ENCODE results near the gene USP32.
"Not testable (repeated sequence)": the region's sequence is repeated elsewhere in the genome, so short reads cannot be mapped to it uniquely, and the experiment has no call there.

Gene USP32

DNA sequence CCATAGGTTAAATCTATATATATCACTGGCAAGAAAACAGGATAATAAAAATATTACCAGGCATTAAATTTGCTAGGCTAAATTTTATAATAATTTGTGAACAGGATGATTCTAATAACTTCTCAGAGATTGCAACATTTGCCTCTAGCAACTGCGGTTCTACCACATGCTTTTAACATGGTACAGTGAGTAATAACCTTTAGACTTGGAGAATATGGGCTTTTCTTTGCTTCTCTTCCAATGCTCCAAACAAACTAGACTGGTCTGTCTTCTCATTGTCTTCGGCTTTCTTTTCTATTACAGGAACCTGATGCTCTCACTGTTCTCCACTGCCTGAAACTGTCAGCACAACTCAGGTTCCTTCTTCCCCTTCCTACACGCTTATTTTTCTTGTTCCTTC is 161.6 kb downstream of the USP32 start:
- no peak for DNase-seq (ENCODE audit: low read depth)

- no peak for DNase-seq (ENCODE audit: low read depth)
Observed at GRCh38 chr17:60229188-60229802, 162.6 kb downstream of the USP32 start.

DNA sequence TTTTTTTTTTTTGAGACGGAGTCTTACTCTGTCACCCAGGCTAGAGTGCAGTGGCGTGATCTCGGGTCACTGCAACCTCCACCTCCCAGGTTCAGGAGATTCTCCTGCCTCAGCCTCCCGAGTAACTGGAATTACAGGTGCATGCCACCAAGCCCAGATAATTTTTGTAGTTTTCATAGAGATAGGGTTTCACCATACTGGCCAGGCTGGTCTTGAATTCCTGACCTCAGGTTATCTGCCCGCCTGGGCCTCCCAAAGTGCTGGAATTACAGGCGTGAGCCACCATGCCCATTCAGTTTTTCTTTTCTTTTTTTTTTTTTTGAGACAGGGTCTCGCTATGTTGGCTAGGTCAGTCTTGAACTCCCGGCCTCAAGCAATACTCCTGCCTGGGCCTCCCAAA is 164.7 kb downstream of the USP32 start:
- not testable (repeated sequence) for DNase-seq (ENCODE audit: low read depth)

- no peak for DNase-seq (ENCODE audit: low read depth)
Observed at GRCh38 chr17:60224064-60224463, 167.9 kb downstream of the USP32 start.

DNA sequence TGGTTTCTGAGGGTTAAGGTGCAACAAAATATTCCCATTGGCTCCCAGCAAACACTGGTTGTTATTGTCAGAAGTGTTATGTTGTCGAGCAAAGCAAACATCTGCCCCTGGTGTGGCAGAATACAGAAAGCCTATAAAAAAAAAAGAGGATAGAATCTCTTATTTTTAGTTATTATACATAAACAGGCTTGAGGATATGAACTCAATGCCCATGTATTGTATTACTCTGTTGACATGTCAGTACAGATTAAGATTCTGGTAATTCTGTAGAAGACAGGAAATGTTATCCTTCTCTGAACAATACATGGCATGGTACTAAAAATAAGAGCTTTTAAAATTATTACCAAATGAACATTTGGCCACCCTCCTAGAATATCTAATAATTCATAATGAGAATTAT is 168.5 kb downstream of the USP32 start:
- DNase-seq (ENCODE audit: low read depth), result no peak

DNA sequence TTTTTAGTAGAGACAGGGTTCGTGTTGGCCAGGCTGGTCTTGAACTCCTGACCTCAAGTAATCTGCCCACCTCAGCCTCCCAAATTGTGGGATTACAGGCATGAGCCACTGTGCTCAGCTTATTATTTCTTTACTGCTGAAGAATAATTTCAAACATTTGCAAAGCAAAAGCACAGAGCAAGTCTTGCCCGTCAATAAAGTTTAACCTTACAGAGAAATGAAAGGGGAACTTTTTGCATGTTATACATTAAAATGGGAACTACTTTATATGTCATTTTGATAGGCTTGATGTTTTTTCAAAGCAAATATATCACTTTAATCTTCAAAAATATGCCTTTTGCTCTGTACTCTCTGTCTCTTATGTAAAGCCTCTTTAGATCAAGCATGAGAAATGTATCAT is 173.2 kb downstream of the USP32 start:
- DNase-seq (ENCODE audit: low read depth), result not testable (repeated sequence)

DNA sequence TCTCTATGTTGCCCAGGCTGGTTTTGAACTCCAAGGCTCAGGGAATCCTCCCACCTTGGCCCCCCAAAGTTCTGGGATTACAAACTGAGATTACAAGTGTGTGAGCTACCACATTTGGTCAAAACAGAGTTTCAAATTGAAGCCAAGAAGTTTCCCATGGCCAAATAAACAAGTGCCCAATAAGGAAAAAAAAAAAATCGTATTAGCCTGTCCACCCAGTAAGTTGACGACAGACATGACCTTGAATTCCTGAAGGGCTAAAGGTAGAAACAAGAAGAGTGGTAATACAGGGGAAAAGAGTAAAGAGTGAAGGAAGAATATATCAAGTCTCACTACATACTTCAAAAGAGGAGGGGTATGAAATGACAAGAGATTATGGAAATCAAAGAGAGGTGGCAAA is 176.0 kb downstream of the USP32 start:
- DNase-seq (ENCODE audit: low read depth), result not testable (repeated sequence)

- not testable (repeated sequence) for DNase-seq (ENCODE audit: low read depth)
Observed at GRCh38 chr17:60211282-60211681, 180.7 kb downstream of the USP32 start.

DNA sequence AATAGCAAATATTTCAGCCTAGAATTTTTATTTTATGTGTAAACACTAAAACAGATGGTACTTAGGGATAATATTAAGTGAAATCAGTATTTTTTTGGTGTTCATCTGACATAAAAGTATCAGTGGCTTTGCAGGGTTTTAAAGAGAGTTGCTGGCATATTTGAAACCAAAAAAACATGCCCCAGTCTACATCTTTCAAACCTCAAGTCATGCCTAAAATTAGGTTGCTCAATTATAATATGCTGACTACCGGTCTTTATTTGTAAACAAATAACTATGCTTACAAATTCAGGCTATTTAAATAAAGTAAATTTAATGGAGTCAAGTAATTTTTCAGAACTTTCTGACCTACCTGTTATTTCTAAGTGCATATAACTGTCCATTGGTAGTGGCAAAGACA is 183.6 kb downstream of the USP32 start:
- not testable (repeated sequence) for DNase-seq (ENCODE audit: low read depth)

DNA sequence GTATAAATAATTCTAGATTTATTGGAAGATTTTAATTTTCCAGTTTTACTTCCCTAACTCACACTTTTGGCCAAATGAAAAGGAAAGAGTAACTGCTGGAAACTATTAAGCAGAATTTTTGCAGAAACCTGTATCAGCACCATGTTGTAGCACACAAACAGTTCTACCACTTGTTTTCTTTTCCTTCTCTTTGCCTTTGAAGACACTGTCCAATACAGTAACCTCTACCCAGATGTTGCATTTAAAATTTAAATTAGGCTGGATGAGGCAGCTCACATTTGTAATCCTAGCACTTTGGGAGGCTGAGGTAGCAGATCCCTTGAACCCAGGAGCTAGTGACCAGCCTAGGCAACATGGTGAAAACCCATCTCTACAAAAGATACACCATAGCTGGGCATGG is 186.2 kb downstream of the USP32 start:
- DNase-seq (ENCODE audit: low read depth), result not testable (repeated sequence)

GRCh38 chr17:60198630-60199029 is 193.3 kb downstream of the USP32 start:
- not testable (repeated sequence) for DNase-seq (ENCODE audit: low read depth)

GRCh38 chr17:60194141-60194540 is 197.8 kb downstream of the USP32 start:
- not testable (repeated sequence) for DNase-seq (ENCODE audit: low read depth)

GRCh38 chr17:60193482-60193881 is 198.5 kb downstream of the USP32 start:
- DNase-seq (ENCODE audit: low read depth), result no peak

DNA sequence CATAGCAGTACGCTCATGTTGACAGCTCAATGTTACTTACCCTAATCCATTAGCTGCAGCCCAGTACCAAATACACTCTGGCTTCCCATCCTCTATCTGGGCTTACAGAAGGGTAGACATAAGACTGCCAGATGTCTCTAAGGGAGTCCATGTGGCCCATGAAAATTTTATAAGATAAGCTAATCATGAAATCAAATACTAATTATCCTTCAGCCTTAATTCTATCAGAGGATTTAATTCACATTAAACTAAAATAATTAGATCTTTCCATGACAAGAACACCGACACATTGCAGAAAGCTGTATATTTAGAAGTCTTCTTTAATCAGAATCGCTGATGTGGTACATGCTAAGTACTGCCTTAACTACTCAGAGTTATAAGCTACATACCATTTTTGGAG is 198.9 kb downstream of the USP32 start:
- DNase-seq (ENCODE audit: low read depth), result not testable (repeated sequence)

DNA sequence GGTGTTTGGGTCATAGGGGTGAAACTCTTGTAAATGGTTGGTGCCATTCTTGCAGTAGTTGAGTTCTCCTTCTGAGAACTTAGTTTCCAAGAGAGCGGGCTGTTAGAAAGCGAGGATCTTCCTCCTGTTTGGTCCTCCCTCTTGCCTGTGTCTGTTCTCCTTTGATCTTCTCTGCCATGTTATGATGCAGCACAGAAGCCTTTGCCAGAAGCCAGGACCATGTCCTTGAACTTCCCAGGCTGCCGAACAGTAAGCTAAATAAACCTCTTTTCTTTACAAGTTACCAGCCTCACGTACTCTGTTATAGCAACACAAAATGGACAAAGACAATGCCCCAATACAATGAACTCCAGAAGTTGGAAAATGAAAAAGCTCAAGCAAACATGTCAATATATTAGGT is 201.9 kb downstream of the USP32 start:
- not testable (repeated sequence) for DNase-seq (ENCODE audit: low read depth)

DNA sequence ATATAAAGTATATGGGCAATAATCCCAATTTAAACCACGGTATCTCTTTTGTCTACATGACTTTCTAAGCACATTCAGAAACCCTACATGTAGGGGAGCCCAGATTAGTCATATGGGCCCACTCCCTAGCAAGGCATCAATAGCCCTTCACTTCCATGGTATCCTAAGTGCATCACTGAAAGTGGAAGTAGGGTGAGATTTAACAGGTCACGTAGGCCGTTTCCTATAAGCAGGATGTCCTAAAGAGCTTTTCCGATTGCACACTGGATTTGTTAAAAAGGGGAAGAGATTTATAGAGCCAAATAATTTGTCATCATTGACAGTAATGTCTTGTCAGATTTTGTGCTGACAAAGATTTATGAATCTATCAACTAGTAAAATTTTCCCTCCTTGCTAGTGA is 203.2 kb downstream of the USP32 start:
- no peak for DNase-seq (ENCODE audit: low read depth)

GRCh38 chr17:60186846-60187745 is 204.8 kb downstream of the USP32 start:
- DNase-seq (ENCODE audit: low read depth), result not testable (repeated sequence)

GRCh38 chr17:60186372-60186771 is 205.6 kb downstream of the USP32 start:
- DNase-seq (ENCODE audit: low read depth), result not testable (repeated sequence)

GRCh38 chr17:60180380-60180779 is 211.6 kb downstream of the USP32 start:
- DNase-seq (ENCODE audit: low read depth), result not testable (repeated sequence)

DNA sequence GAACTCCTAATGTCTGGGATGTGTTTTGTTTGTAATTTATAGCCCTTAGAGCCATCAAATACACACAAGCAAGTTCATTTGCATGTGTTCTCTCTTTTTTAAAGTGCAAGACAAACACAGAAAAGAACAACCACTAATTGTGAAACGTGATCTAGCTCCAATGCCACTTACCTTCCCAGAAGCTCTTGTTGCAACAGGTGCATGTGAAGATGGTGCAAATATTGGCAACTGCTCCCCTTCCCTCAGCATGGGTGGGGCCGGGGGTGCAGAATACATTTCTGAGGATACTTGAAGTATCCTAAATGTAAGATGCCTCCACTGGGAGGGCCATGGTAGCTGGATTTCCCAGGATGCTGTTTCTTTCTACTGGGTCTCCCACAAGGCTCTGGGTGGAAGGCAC is 213.8 kb downstream of the USP32 start:
- DNase-seq (ENCODE audit: low read depth), result not testable (repeated sequence)

- DNase-seq (ENCODE audit: low read depth), result not testable (repeated sequence)
Observed at GRCh38 chr17:60176763-60177162, 215.2 kb downstream of the USP32 start.

- not testable (repeated sequence) for DNase-seq (ENCODE audit: low read depth)
Observed at GRCh38 chr17:60174767-60175166, 217.2 kb downstream of the USP32 start.

DNA sequence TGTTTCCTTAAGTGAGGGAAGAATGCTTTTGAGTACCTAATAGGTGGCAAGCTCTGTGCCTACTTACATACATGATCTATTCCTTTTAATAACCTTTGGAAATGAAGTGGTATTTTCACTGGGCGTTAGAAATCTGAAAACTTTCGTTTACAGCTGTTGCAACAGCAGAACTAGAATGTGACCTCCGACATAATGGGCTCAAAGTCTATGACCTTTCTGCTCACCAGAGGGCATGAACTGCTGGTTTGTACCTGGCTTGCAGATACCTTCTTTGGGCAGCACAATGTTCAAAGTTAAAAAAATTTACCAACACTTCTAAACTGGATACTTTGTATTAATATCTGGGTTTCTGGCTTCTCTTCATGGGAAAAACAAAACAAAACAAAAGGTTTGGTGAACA is 217.9 kb downstream of the USP32 start:
- no peak for DNase-seq (ENCODE audit: low read depth)

Data from T follicular helper cell (primary cell).